Neutrophil (primary cell): ENCODE results near the gene GLS.
A peak's percentile ranks its signal among the peaks of the same experiment; 100 is the strongest.

Source experiments
- H3K27ac ChIP-seq: fragments of 200-600 bp; sonication (generic); 2 replicates; pipeline ENCODE4 v1.5.1; 2016; ENCODE audit warnings: mild to moderate bottlenecking, moderate library complexity
- H3K27me3 ChIP-seq: fragments of 200-600 bp; sonication (generic); 2 replicates; pipeline ENCODE4 v1.6.0; 2016; ENCODE audit warnings: mild to moderate bottlenecking
- H3K36me3 ChIP-seq: fragments of 200-600 bp; sonication (generic); 2 replicates; pipeline ENCODE4 v1.5.1; 2017
- H3K4me1 ChIP-seq, 2 experiments: fragments of 200-600 bp in 1 of 2; sonication (generic) in 1 of 2; 1 replicate in 1 of 2; 2 replicates in 1 of 2; pipeline versions ENCODE4 v1.5.1 to v1.6.1; 2013 to 2016; ENCODE audit warnings: low read depth in 1 of 2, low read length in 1 of 2, mild to moderate bottlenecking in 1 of 2, moderate library complexity in 1 of 2; ENCODE audit not compliant: control insufficient read depth in 1 of 2, insufficient read depth in 1 of 2
- H3K4me3 ChIP-seq, 2 experiments: fragments of 200-600 bp in 1 of 2; sonication (generic) in 1 of 2; 1 replicate in 1 of 2; 2 replicates in 1 of 2; pipeline ENCODE4 v1.5.1; 2013 to 2016; ENCODE audit warnings: low read depth in 1 of 2, low read length in 1 of 2, mild to moderate bottlenecking in 1 of 2, moderate library complexity in 1 of 2
- H3K9me3 ChIP-seq: fragments of 200-600 bp; sonication (generic); 2 replicates; pipeline ENCODE4 v1.5.1; 2016
- TF ChIP-seq, protein P1 (sequence below): fragments of 200-600 bp; sonication (generic); IDR thresholded peaks from 2 replicates; pipeline ENCODE4 v1.5.1; 2016; ENCODE audit warnings: antibody characterized with exemption

GLS gene

DNA sequence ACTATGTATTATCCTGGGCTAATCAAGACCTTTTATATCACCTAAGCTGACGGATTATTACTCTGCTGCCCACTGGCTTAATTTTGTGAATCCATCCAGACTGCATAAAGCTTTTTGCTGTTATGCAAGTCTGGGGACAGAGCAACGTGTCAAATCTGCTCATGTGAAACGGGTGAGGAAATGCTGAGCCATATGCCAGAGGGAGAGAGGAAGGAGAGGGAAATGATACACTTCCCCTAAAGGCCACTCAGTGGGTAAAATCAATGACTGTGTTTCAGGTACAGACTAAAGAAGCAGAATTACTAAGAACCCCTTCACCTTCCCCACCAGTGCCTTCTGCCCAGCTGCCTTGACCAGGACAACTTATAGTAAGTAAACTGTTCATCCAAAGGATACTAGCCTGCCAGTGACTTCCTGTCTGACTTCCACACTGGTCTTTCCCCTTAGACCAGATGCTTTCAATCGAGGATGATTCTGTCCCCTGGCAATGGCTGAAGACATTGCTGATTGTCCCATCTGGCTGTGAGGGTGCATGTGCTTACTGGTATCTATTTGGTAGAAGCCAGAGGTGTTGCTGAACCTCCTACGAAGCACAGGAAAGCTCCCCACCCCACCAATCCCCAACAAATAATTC lies 90.4 kb downstream of the GLS start:
- Histone ChIP-seq H3K36me3 (peaks cover 100% of the 10 kb centered on the region), H3K27me3 (no peaks in the 10 kb centered on the region), H3K27ac (peak overlapping the region; percentile 58), H3K4me1 (peaks cover 6 to 8% of the 10 kb centered on the region in 2 experiments), H3K9me3 (peaks cover 6% of the 10 kb centered on the region), H3K4me3 (no peak overlapping the region)
- TF ChIP-seq, protein P1, sequence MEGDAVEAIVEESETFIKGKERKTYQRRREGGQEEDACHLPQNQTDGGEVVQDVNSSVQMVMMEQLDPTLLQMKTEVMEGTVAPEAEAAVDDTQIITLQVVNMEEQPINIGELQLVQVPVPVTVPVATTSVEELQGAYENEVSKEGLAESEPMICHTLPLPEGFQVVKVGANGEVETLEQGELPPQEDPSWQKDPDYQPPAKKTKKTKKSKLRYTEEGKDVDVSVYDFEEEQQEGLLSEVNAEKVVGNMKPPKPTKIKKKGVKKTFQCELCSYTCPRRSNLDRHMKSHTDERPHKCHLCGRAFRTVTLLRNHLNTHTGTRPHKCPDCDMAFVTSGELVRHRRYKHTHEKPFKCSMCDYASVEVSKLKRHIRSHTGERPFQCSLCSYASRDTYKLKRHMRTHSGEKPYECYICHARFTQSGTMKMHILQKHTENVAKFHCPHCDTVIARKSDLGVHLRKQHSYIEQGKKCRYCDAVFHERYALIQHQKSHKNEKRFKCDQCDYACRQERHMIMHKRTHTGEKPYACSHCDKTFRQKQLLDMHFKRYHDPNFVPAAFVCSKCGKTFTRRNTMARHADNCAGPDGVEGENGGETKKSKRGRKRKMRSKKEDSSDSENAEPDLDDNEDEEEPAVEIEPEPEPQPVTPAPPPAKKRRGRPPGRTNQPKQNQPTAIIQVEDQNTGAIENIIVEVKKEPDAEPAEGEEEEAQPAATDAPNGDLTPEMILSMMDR = no peak

DNA sequence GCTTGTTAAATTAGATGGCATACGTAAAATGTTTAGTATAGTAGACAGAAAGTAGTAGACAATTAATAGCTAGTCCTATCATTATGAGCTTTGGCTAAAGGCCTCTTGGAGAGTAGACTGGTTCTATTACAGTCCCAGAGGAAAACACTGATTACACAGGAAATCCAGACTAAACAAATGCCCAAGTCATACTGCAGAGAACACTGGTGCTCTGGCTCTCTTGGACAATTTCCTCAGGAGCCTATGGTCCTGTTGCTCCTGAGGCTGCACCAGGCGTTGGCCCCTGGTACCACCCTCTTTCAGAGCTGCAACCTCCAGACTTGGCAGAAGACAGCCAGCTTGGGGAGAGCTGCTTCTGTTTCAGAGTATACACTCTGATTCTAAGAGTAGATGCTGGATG lies 91.6 kb downstream of the GLS start:
- TF ChIP-seq, protein P1 = no peak
- peaks cover 6% of the 10 kb centered on the region for H3K9me3 ChIP-seq
- H3K27ac ChIP-seq = no peak overlapping the region
- H3K4me3 ChIP-seq = no peak overlapping the region
- peaks cover 100% of the 10 kb centered on the region for H3K36me3 ChIP-seq
- H3K27me3 ChIP-seq = no peaks in the 10 kb centered on the region
- peaks cover 6 to 8% of the 10 kb centered on the region in 2 experiments for H3K4me1 ChIP-seq

DNA sequence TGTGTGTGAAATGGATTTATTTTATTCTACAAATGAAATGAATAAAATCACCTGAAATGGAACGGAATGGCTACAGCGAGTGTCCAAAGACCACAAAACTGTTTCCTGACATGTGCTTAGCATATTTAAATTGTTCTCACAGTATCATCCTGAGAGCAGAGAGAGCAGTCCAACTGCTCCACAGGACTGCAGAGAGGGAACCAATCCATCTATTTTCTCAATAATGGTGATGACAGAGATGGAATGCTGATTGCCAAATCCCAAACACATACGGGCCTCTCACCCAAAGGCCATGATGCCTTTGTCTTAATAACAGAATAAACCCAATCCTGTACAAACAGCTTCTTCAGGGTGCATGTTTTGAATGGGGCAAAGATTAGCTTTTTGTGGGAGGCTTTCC lies 92.2 kb downstream of the GLS start:
- no peak overlapping the region for H3K4me3 ChIP-seq
- H3K9me3 ChIP-seq = peaks cover 6% of the 10 kb centered on the region
- peaks cover 6 to 8% of the 10 kb centered on the region in 2 experiments for H3K4me1 ChIP-seq
- TF ChIP-seq, protein P1 = no peak
- peaks cover 100% of the 10 kb centered on the region for H3K36me3 ChIP-seq
- H3K27me3 ChIP-seq = no peaks in the 10 kb centered on the region
- no peak overlapping the region for H3K27ac ChIP-seq

DNA sequence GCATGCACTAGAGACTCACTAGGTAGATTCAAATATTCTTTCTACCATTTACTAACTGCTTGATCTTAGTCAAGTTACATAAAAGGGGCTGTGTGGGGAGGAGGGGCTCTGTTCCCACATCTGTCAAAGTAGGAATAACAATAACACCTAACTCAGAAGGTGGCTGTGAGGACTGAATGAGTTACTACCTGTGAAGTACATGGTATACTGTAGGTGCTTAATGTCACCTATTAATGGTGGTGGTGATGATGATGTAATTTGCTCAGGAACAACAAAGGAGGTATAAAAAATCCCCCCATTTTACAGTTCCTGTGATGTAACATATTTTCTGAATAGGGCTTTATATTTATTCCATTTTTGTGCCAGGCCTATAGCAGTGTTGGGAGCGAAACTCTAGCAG lies 92.6 kb downstream of the GLS start:
- peaks cover 6% of the 10 kb centered on the region for H3K9me3 ChIP-seq
- no peak overlapping the region for H3K4me3 ChIP-seq
- TF ChIP-seq, protein P1 = no peak
- H3K36me3 ChIP-seq = peaks cover 100% of the 10 kb centered on the region
- no peaks in the 10 kb centered on the region for H3K27me3 ChIP-seq
- H3K27ac ChIP-seq = no peak overlapping the region
- peaks cover 6 to 8% of the 10 kb centered on the region in 2 experiments for H3K4me1 ChIP-seq

DNA sequence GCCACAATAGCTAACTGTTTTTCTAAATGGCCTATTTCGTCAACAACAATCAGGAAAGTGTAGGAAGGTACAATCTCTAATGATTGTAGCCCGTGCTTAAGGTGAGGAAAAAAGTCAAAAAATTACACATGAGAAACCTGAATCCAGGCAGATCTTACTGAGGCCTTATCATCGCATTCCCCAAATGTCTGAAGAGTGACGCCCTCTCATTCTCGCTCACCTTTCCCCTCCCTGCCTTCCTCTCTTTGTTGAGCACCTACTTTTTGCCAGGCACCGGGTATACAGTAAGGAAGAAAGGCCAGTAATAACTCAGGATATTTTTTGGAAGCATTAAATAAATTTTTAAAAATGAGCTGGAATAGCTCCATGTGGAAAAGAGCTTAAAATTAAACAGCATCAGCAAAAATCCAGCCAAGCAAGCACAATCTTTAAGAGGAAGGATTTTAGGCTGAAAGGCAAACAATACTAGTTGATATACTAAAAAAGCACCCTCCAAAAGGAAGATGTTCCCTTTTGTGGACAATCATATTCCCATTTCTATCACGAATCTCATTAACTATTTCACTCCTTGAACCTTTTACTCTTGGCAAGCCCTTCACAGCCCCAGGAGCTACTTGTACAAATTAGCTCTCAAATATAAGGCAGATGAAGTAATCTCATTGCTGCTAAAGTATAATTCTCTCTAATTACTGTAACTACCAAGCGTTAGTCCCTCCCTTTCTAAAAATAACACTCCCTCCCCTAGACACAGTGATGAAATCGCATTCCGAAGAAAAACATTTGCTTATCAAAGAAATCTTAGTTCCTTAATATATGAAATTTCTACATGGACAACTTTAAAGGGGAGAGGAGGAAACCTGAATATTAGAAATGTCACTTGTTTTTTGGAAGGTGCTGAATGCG lies 93.4 kb downstream of the GLS start:
- Histone ChIP-seq H3K27ac (no peak overlapping the region), H3K36me3 (peaks cover 100% of the 10 kb centered on the region)
- TF ChIP-seq, protein P1 = no peak

More for the DNA sequence above, 93.4 kb downstream of the GLS start:
- no peaks in the 10 kb centered on the region for H3K27me3 ChIP-seq
- H3K9me3 ChIP-seq = peaks cover 6% of the 10 kb centered on the region
- peaks cover 6 to 8% of the 10 kb centered on the region in 2 experiments for H3K4me1 ChIP-seq
- no peak overlapping the region for H3K4me3 ChIP-seq
